ENCODE results near the gene GRIN3B. TPM values are rescaled to one million over a fixed set of nuclear protein-coding genes. Genes with fewer than 3 reads are reported as not detected.
A peak's percentile ranks its signal among the peaks of the same experiment; 100 is the strongest.
"Not testable (repeated sequence)": the region's sequence is repeated elsewhere in the genome, so short reads cannot be mapped to it uniquely, and the experiment has no call there.

The GRIN3B gene
- total RNA-seq (2014; rRNA removed; shearing (Covaris generic); ENCODE audit: low replicate concordance), result not detected in 2 replicates

DNA sequence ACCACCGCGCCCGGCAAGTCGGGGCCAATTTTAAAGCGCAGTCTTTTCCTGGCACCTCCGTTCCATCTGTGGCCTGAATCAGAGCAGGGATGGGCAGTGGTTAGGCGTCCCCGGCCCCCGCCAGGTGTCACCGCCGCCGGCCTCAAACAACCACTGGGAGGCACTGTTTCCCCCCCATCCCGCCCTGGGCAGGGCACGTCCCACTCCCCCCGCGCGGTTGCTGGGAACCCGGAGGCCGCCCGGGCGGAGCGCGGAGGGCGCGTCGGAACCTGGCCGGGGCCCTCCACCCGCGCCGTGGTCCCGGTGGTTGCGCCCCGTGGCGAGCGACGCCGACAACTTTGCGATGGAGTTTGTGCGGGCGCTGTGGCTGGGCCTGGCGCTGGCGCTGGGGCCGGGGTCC, at the start of gene GRIN3B:
TSS of gene GRIN3B (plus strand) at position 325 of the 400 bp plus-strand sequence. CDS start at position 344, 19 bp downstream.
- no peak for DNase-seq (ENCODE audit: low read depth)
- in situ Hi-C loops (cut with HindIII; ENCODE audit: low pct_unique_long_range_greater_than_20kb, low sequenced_read_pairs), result no loop called here

DNA sequence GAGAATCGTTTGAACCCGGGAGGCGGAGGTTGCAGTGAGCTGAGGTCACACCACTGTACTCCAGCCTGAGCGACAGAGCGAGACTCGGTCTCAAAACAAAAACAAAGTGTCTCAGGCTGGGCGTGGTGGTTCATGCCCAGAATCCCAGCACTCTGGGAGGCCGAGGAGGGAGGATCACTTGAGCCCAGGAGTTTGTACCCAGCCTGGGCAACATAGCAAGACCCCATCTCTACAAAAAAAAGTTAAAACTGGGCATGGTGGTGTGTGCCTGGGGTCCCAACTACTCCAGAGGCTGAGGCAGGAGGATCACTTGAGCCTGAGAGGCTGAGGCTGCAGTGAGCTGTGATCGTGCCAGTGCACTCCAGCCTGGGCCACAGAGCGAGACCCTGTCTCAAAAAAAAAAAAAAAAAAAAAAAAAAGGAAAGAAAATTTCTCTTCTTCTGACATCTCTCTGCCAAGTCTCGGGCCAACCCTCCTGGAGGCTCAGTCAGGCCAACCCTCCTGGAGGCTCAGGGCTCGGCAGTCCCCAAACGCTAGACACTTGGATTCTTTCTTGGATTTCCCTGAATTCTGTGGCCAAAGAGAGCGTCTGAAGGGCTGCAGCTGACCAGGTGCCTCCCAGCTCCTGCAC, 48.1 kb upstream of the GRIN3B start:
- in situ Hi-C loops (cut with HindIII; ENCODE audit: low pct_unique_long_range_greater_than_20kb, low sequenced_read_pairs), result no loop called here
- no peak for DNase-seq (ENCODE audit: low read depth)

DNA sequence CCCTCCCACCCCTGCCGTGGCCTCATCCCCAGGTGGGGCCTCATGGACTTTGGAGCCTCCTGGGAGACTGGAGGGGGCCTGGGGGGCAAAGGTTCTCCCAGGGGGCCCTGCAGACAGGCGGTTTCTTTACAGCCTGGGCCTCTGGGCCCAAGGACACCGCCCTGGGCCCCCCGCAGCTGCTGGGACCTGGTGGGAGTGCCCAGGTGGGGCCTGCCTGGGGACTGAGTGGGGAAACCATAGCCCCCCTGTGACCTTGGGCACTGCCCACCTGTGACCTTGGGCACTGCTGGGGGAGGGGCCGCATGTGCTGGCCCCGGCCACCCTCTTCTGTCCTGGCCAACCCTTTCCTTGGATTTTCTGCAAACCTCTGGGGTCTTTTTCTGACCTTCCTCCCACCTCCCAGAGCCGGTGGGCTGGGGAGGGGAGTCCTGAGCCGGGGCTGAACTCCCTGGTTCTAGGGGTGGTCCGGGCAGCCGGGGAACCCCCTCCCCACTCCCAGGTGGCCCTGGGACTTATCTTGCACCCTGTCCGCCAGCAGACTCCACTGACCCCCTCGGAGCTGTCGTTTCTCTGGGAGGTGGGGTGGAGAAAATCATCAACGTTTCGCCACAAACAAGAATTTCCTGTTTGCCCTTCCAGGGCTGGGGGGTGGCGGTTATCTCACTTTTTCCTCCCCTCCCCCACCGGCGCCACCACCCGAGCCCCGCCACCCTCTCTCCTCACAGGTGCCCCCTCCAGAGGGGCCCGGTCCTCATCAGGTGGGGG, 47.4 kb upstream of the GRIN3B start:
- in situ Hi-C loops (cut with HindIII; ENCODE audit: low pct_unique_long_range_greater_than_20kb, low sequenced_read_pairs), result no loop called here
- no peak for DNase-seq (ENCODE audit: low read depth)

- in situ Hi-C loops (cut with HindIII; ENCODE audit: low pct_unique_long_range_greater_than_20kb, low sequenced_read_pairs), result no loop called here
- no peak for DNase-seq (ENCODE audit: low read depth)
Measured at GRCh38 chr19:953445-954271, 46.6 kb upstream of the GRIN3B start.

GRCh38 chr19:954272-954671, 45.9 kb upstream of the GRIN3B start:
- in situ Hi-C loops (cut with HindIII; ENCODE audit: low pct_unique_long_range_greater_than_20kb, low sequenced_read_pairs), result no loop called here
- no peak for DNase-seq (ENCODE audit: low read depth)

DNA sequence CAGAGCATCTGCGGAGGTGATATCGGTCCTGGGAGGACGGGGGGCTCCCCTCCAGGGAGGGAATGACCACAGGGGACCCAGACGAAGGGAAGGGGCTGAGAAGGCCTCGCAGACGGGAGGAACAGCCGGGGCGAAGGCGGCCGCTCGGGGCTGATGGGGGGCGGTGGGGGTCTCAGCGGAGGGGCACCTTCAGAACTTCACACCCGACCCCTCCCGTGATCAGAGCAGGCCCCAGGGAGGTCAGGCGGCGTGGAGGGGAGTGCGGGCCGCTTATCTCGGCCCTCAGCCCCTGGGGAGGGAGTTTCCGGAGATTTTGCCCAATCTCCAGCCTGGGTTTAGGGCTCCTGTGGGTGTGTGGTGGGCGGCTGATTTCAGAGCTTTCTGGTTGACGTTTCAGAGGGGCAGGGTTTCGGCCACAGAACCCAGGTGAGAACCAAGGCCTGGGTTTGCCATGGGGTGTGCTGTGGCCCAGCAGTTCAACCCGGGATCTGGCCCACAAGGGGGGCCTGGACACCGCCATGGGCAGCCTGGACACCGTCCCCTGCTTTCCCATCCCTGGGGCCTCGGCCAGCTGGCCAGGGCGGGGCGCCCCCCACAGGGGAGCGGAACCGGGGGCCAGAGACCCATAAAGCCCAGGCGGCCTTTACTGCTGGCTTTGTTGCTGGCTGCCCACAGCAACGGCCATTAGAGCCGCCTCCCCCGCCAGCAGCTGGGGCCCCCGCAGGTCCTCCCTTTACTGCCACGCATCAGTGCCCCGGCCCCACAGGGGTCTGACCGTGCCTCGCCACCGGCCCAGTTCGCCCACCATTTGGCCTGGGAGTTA, 45.3 kb upstream of the GRIN3B start:
- in situ Hi-C loops (cut with HindIII; ENCODE audit: low pct_unique_long_range_greater_than_20kb, low sequenced_read_pairs), result no loop called here
- DNase-seq (ENCODE audit: low read depth), result no peak

DNA sequence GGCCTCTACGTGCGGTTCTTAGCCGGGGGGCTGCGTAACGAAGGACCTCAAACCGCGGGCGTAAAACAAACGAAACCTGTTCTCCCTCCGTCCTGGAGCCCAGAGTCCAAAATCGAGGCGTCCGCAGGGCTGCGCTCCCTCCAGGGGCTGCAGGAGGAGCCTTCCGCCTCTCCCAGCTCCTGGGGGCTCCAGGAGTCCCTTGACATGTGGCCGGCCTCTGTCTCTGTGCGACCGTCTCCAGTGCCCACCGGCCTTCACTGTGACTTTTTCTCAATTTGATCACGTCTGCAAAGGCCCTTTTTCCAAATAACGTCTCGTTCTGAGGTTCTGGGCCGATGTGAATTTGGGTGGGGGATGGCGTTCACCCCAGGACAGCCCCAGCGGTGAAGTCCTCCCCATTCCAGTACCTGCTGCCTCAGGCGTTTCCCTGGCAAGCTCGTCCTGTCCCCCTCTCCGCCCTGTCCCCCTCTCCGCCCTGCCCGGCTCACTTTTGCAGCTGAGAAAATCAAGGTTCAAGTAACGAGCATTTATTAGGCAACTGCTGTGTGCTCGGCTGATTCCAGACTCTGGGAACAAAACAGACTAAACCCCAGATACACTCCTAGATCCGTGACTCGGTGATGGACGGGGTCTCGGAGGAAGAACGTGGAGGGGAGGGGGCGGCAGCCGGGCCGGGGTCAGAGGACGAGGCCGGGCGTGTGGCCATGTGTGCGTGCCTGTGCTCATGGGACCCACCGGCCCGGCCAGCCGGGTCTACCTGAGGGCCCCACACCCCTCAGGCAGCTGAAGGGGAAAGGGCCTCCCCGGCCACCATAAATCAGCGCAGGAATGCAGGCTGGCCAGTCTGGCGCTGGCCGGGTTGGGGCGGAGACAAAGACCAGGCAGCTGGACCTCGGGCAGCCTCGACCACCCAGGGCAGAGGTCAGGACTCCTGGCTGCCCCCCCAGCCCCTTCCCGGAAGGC, 44.1 kb upstream of the GRIN3B start:
- no peak for DNase-seq (ENCODE audit: low read depth)
- in situ Hi-C loops (cut with HindIII; ENCODE audit: low pct_unique_long_range_greater_than_20kb, low sequenced_read_pairs), result no loop called here

GRCh38 chr19:956766-957440, 43.3 kb upstream of the GRIN3B start:
- DNase-seq (ENCODE audit: low read depth), result no peak
- in situ Hi-C loops (cut with HindIII; ENCODE audit: low pct_unique_long_range_greater_than_20kb, low sequenced_read_pairs), result no loop called here

DNA sequence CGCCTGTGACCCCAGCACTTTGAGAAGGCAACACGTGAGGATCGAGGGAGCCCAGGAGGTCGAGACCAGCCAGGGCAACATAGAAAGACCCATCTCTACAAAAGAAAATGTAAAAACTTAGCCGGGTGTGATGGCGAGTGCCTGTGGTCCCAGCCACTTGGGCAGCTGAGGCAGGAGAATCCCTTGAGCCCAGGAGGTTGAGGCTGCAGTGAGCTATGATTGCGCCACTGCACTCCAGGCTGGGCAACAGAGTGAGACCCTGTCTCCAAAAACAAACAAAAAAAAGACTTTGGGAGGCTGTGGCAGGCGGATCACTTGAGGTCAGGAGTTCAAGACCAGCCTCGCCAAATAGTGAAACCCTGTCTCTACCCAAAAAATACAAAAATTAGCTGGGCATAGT, 42.6 kb upstream of the GRIN3B start:
- DNase-seq (ENCODE audit: low read depth); in situ Hi-C loops (cut with HindIII; ENCODE audit: low pct_unique_long_range_greater_than_20kb, low sequenced_read_pairs): not testable (repeated sequence)

DNA sequence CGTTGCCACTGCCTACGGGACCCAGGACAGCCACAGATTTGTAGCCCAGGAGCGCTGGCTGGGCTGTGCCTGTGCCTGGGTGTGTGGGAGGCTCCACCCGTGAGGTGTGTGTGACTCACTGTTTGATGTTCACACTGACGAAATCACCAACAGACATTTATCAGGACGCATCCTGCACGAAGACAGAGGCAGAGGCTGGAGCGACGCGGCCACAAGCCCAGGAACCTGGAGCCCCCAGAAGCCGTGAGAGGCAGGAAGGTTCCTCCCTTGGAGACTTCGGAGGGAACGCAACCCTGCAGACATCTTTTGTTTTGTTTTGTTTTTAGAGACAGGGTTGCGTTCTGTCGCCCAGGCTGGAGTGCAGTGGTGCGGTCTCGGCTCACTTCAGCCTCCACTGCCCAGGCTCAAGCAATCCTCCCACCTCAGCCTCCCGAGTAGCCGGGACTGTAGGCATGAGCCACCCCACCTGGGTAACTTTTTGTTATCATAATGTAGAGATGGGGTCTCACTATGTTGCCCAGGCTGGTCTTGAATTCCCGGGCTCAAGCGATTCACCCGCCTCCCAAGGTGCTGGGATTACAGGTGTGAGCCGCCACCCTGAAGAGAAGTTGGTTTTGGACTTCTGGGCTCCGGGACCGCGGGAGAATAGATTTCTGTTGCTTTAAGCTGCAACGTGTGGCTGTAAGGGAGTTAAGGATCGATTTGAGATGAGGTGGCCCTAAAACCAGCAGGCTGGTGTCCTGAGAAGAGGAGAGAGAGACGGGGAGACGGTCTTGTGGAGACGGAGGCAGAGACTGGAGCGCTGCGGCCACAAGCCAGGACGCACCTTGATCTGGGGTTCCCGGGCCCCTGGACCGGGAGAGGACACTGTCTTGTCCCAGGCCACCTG, 41.0 kb upstream of the GRIN3B start:
- in situ Hi-C loops (cut with HindIII; ENCODE audit: low pct_unique_long_range_greater_than_20kb, low sequenced_read_pairs), result no loop called here
- DNase-seq (ENCODE audit: low read depth), result no peak

GRCh38 chr19:960020-960419, 40.2 kb upstream of the GRIN3B start:
- no peak for DNase-seq (ENCODE audit: low read depth)
- in situ Hi-C loops (cut with HindIII; ENCODE audit: low pct_unique_long_range_greater_than_20kb, low sequenced_read_pairs), result no loop called here

DNA sequence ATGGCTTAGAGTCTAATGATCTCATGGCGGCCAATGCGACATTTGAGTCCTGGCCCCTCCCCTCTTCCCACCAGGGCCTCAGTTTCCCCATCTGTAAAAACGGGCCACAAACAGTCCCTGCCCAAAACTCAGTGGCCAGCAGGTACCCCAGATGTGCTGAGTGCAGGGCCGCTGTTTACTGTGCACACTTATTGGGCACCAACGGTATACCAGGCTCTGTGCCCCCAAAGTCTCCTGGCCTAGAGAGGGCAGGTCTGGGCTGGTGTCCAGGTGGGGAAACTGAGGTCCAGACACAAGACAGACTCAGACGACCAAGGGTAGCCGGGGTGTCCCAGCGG, 39.6 kb upstream of the GRIN3B start:
- no peak for DNase-seq (ENCODE audit: low read depth)
- in situ Hi-C loops (cut with HindIII; ENCODE audit: low pct_unique_long_range_greater_than_20kb, low sequenced_read_pairs), result no loop called here

DNA sequence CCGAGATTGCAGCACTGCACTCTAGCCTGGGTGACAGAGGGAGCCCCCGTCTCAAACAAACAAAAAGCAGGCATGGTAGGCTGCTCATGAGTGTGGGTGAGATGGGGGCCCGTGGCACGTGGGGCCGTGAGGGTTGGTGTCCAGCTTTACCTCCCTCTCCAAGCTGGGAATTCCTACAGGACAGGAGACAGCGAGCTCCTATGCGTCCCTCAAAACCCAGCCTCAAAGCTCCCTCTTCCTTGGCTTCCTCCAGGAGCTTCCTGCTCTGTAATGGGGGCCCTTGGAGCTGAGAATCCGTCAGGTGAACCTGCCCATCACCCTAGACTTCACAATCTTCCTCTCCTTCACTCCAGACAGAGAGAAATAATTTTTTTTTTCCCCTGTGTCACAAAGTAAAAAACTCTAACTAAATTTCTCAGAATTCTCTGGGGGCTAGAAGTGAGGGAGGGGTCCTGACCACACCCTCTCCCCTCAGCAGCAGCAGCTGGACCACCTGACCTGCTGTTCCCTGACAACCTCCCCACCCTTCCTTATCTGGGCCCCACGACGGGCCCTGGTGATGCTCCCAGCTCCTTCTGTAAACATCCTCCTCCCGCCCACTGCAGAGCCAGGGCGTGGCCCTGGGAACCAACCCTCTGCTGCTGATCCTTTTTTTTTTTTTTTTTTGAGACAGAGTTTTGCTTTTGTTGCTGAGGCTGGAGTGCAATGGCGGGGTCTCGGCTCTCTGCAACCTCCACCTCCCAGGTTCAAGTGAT, 38.2 kb upstream of the GRIN3B start:
- in situ Hi-C loops (cut with HindIII; ENCODE audit: low pct_unique_long_range_greater_than_20kb, low sequenced_read_pairs), result no loop called here
- peak; percentile 8 for DNase-seq (ENCODE audit: low read depth)

GRCh38 chr19:962683-963400, 37.4 kb upstream of the GRIN3B start:
- in situ Hi-C loops (cut with HindIII; ENCODE audit: low pct_unique_long_range_greater_than_20kb, low sequenced_read_pairs), result no loop called here
- no peak for DNase-seq (ENCODE audit: low read depth)

GRCh38 chr19:963486-963951, 36.7 kb upstream of the GRIN3B start:
- in situ Hi-C loops (cut with HindIII; ENCODE audit: low pct_unique_long_range_greater_than_20kb, low sequenced_read_pairs), result no loop called here

More at GRCh38 chr19:963486-963951, 36.7 kb upstream of the GRIN3B start:
- DNase-seq (ENCODE audit: low read depth), result no peak
